Activated T-cell treated with anti-CD3 and anti-CD28 coated beads, Interleukin-2, amount 50 U/mL, for 24 hours (primary cell): ENCODE measurements around the gene ST7L.
"Not testable (repeated sequence)": the region's sequence is repeated elsewhere in the genome, so short reads cannot be mapped to it uniquely, and the experiment has no call there.

ENCODE experiments used
- DNase-seq: peaks from one replicate; pipeline ENCODE4 v3.0.0-alpha.2; 2020
- H3K27ac Mint-ChIP-seq: 2 replicates; pipeline ENCODE4 v1.8.0; 2020; ENCODE audit warnings: mild to moderate bottlenecking, mixed read lengths
- H3K27me3 Mint-ChIP-seq: 2 replicates; pipeline ENCODE4 v1.8.0; 2020; ENCODE audit warnings: mixed read lengths
- H3K36me3 Mint-ChIP-seq: 2 replicates; pipeline ENCODE4 v1.8.0; 2020; ENCODE audit warnings: low read depth, mixed read lengths
- H3K4me1 Mint-ChIP-seq: 2 replicates; pipeline ENCODE4 v1.8.0; 2020; ENCODE audit warnings: low read depth, mixed read lengths
- H3K4me3 Mint-ChIP-seq: 2 replicates; pipeline ENCODE4 v1.8.0; 2020; ENCODE audit warnings: mild to moderate bottlenecking, moderate library complexity, mixed read lengths
- H3K9me3 Mint-ChIP-seq: 2 replicates; pipeline ENCODE4 v1.8.0; 2020; ENCODE audit warnings: mixed read lengths

The ST7L gene

GRCh38 chr1:112618721-112619517 is at the start of gene ST7L:
Gene ST7L, minus strand, starts transcription at chr1:112619141. Its CDS starts 28 bp downstream, at chr1:112619113.
- Mint-ChIP-seq H3K4me3 (peak within 1 kb of the TSS; percentile 99), H3K4me1 (peaks cover 32% of the 10 kb centered on the region), H3K9me3 (no peaks in the 10 kb centered on the region), H3K36me3 (peaks cover 68% of the 10 kb centered on the region), H3K27me3 (no peaks in the 10 kb centered on the region), H3K27ac (peak within 1 kb of the TSS; percentile 99)
- DNase-seq = peak; percentile 79

- Mint-ChIP-seq H3K27me3 (no peaks in the 10 kb centered on the region), H3K4me3 (no peak overlapping the region), H3K4me1 (peaks cover 40% of the 10 kb centered on the region), H3K36me3 (peaks cover 96% of the 10 kb centered on the region), H3K27ac (peak overlapping the region; percentile 89), H3K9me3 (no peaks in the 10 kb centered on the region)
- no peak for DNase-seq
These were observed 48.0 kb upstream of the ST7L start for GRCh38 chr1:112666946-112667345.

GRCh38 chr1:112665857-112666256 is 46.9 kb upstream of the ST7L start:
- Mint-ChIP-seq H3K36me3 (peaks cover 96% of the 10 kb centered on the region), H3K27ac (peak overlapping the region; percentile 56)

GRCh38 chr1:112651205-112651604 is 32.3 kb upstream of the ST7L start:
- no peak overlapping the region for H3K4me3 Mint-ChIP-seq
- no peak for DNase-seq
- H3K36me3 Mint-ChIP-seq = peaks cover 81% of the 10 kb centered on the region
- H3K27ac Mint-ChIP-seq = peak overlapping the region; percentile 74
- no peaks in the 10 kb centered on the region for H3K27me3 Mint-ChIP-seq
- peaks cover 39% of the 10 kb centered on the region for H3K4me1 Mint-ChIP-seq
- no peaks in the 10 kb centered on the region for H3K9me3 Mint-ChIP-seq

More at GRCh38 chr1:112665857-112666256, 46.9 kb upstream of the ST7L start:
- DNase-seq = no peak
- Mint-ChIP-seq H3K4me3 (no peak overlapping the region), H3K4me1 (peaks cover 40% of the 10 kb centered on the region), H3K9me3 (no peaks in the 10 kb centered on the region), H3K27me3 (no peaks in the 10 kb centered on the region)

- Mint-ChIP-seq H3K27me3 (no peaks in the 10 kb centered on the region), H3K4me3 (no peak overlapping the region), H3K27ac (peak overlapping the region; percentile 73), H3K4me1 (peaks cover 64% of the 10 kb centered on the region), H3K36me3 (peaks cover 92% of the 10 kb centered on the region), H3K9me3 (no peaks in the 10 kb centered on the region)
- no peak for DNase-seq
These were observed 27.3 kb upstream of the ST7L start for GRCh38 chr1:112646225-112646624.

GRCh38 chr1:112643080-112643479 is 24.1 kb upstream of the ST7L start:
- Mint-ChIP-seq H3K36me3 (peaks cover 70% of the 10 kb centered on the region), H3K27me3 (no peaks in the 10 kb centered on the region), H3K27ac (peak overlapping the region; percentile 76), H3K4me3 (no peak overlapping the region), H3K4me1 (peaks cover 52% of the 10 kb centered on the region), H3K9me3 (no peaks in the 10 kb centered on the region)
- DNase-seq = no peak

- not testable (repeated sequence) for H3K27ac Mint-ChIP-seq, H3K27me3 Mint-ChIP-seq, H3K4me3 Mint-ChIP-seq, DNase-seq, H3K9me3 Mint-ChIP-seq
- peaks cover 59% of the 10 kb centered on the region for H3K36me3 Mint-ChIP-seq
- H3K4me1 Mint-ChIP-seq = peaks cover 58% of the 10 kb centered on the region
These were observed 21.5 kb upstream of the ST7L start for GRCh38 chr1:112640437-112640836.

- peak overlapping the region; percentile 77 for H3K27ac Mint-ChIP-seq
- H3K36me3 Mint-ChIP-seq = peaks cover 56% of the 10 kb centered on the region
- H3K9me3 Mint-ChIP-seq = no peaks in the 10 kb centered on the region
- H3K4me1 Mint-ChIP-seq = peaks cover 63% of the 10 kb centered on the region
- H3K27me3 Mint-ChIP-seq = no peaks in the 10 kb centered on the region
- no peak overlapping the region for H3K4me3 Mint-ChIP-seq
- no peak for DNase-seq
These were observed 19.1 kb upstream of the ST7L start for GRCh38 chr1:112638110-112638428.

- H3K4me3 Mint-ChIP-seq = no peak overlapping the region
- H3K4me1 Mint-ChIP-seq = peaks cover 63% of the 10 kb centered on the region
These were observed 18.5 kb upstream of the ST7L start for GRCh38 chr1:112637254-112638109.

GRCh38 chr1:112636597-112637253 is 17.8 kb upstream of the ST7L start:
- Mint-ChIP-seq H3K4me3 (peak overlapping the region; percentile 6), H3K36me3 (peaks cover 58% of the 10 kb centered on the region), H3K9me3 (no peaks in the 10 kb centered on the region), H3K4me1 (peaks cover 66% of the 10 kb centered on the region), H3K27ac (peak overlapping the region; percentile 79), H3K27me3 (no peaks in the 10 kb centered on the region)
- DNase-seq = no peak

More at GRCh38 chr1:112637254-112638109, 18.5 kb upstream of the ST7L start:
- Mint-ChIP-seq H3K9me3 (no peaks in the 10 kb centered on the region), H3K27me3 (no peaks in the 10 kb centered on the region), H3K27ac (peak overlapping the region; percentile 79), H3K36me3 (peaks cover 56% of the 10 kb centered on the region)
- DNase-seq = no peak

GRCh38 chr1:112636056-112636455 is 17.1 kb upstream of the ST7L start:
- Mint-ChIP-seq H3K36me3 (peaks cover 60% of the 10 kb centered on the region), H3K9me3 (no peaks in the 10 kb centered on the region), H3K4me3 (peak overlapping the region; percentile 36), H3K4me1 (peaks cover 71% of the 10 kb centered on the region), H3K27me3 (no peaks in the 10 kb centered on the region), H3K27ac (peak overlapping the region; percentile 80)
- DNase-seq = no peak

- no peak overlapping the region for H3K4me3 Mint-ChIP-seq
- H3K9me3 Mint-ChIP-seq = no peaks in the 10 kb centered on the region
- DNase-seq = no peak
- peaks cover 72% of the 10 kb centered on the region for H3K36me3 Mint-ChIP-seq
- no peak overlapping the region for H3K27ac Mint-ChIP-seq
- no peaks in the 10 kb centered on the region for H3K27me3 Mint-ChIP-seq
- H3K4me1 Mint-ChIP-seq = peaks cover 82% of the 10 kb centered on the region
These were observed 15.4 kb upstream of the ST7L start for GRCh38 chr1:112634367-112634766.

GRCh38 chr1:112633628-112634027 is 14.7 kb upstream of the ST7L start:
- Mint-ChIP-seq H3K4me1 (peaks cover 84% of the 10 kb centered on the region), H3K36me3 (peaks cover 75% of the 10 kb centered on the region), H3K9me3 (no peaks in the 10 kb centered on the region), H3K27ac (peak overlapping the region; percentile 80), H3K4me3 (no peak overlapping the region), H3K27me3 (no peaks in the 10 kb centered on the region)
- no peak for DNase-seq

- Mint-ChIP-seq H3K4me3 (no peak overlapping the region), H3K4me1 (peaks cover 91% of the 10 kb centered on the region), H3K27ac (peak overlapping the region; percentile 40), H3K9me3 (no peaks in the 10 kb centered on the region), H3K27me3 (no peaks in the 10 kb centered on the region), H3K36me3 (peaks cover 96% of the 10 kb centered on the region)
- no peak for DNase-seq
These were observed 10.3 kb upstream of the ST7L start for GRCh38 chr1:112629256-112629655.
